Progenitor cell of endocrine pancreas (in vitro differentiated cells): ENCODE data around the gene TEX36. TPM values are rescaled to one million over a fixed set of nuclear protein-coding genes. Genes with fewer than 3 reads are reported as not detected.
"Not testable (repeated sequence)": the region's sequence is repeated elsewhere in the genome, so short reads cannot be mapped to it uniquely, and the experiment has no call there.

Source experiments
- DNase-seq: peaks from one replicate; pipeline ENCODE4 v3.0.0; 2021; ENCODE audit warnings: low spot score; ENCODE audit not compliant: unreplicated experiment
- H3K27ac Mint-ChIP-seq: 2 replicates; pipeline ENCODE4 v1.8.0; 2021; ENCODE audit warnings: mild to moderate bottlenecking, moderate library complexity, mixed read lengths
- H3K27me3 Mint-ChIP-seq: 2 replicates; pipeline ENCODE4 v1.8.0; 2021; ENCODE audit warnings: mixed read lengths
- H3K36me3 Mint-ChIP-seq: 2 replicates; pipeline ENCODE4 v1.8.0; 2022; ENCODE audit warnings: mixed read lengths; ENCODE audit not compliant: insufficient read depth
- H3K4me1 Mint-ChIP-seq: 2 replicates; pipeline ENCODE4 v1.8.0; 2021; ENCODE audit warnings: low read depth, mixed read lengths
- H3K4me3 Mint-ChIP-seq: 2 replicates; pipeline ENCODE4 v1.8.0; 2021; ENCODE audit warnings: low read depth, mild to moderate bottlenecking, moderate library complexity, mixed read lengths
- H3K9me3 Mint-ChIP-seq: 2 replicates; pipeline ENCODE4 v1.8.0; 2021; ENCODE audit warnings: low read depth, mixed read lengths
- total RNA-seq: library from RNA; stranded (reverse); gene quantifications from 2 replicates; pipeline ENCODE4 v1.2.1, GENCODE V29; 2021
- TF ChIP-seq, protein P1 (sequence below): fragments of 200-600 bp; sonication (generic); IDR thresholded peaks from one replicate; pipeline ENCODE4 v1.5.0; 2021; ENCODE audit warnings: antibody characterized with exemption, mild to moderate bottlenecking; ENCODE audit not compliant: unreplicated experiment

Gene TEX36
- total RNA-seq, 1 donor from 2014 or later = not detected

DNA sequence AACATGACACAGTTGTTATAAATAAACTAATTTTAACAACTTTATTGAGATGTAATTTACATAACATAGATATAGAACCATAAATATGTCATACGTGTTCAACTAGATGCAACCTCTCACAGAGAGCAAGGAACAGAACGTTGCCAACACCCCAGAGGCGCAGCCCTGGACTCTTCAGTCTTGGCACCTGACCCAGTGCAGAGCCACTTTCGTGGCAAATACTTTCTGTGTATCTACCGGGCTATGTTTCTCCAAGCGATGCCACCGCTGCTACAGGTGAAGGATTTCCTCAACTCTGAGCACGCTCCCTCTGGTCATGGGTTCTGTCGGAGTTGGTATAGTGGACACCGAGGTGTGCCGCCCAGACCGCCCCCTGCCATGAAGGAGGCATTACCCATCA is 57.4 kb downstream of the TEX36 start:
- Mint-ChIP-seq H3K36me3 (no peaks in the 10 kb centered on the region), H3K4me1 (peaks cover 7% of the 10 kb centered on the region), H3K27me3 (peaks cover 14% of the 10 kb centered on the region), H3K9me3 (peaks cover 4% of the 10 kb centered on the region), H3K4me3 (no peak overlapping the region), H3K27ac (no peak overlapping the region)
- TF ChIP-seq, protein P1, sequence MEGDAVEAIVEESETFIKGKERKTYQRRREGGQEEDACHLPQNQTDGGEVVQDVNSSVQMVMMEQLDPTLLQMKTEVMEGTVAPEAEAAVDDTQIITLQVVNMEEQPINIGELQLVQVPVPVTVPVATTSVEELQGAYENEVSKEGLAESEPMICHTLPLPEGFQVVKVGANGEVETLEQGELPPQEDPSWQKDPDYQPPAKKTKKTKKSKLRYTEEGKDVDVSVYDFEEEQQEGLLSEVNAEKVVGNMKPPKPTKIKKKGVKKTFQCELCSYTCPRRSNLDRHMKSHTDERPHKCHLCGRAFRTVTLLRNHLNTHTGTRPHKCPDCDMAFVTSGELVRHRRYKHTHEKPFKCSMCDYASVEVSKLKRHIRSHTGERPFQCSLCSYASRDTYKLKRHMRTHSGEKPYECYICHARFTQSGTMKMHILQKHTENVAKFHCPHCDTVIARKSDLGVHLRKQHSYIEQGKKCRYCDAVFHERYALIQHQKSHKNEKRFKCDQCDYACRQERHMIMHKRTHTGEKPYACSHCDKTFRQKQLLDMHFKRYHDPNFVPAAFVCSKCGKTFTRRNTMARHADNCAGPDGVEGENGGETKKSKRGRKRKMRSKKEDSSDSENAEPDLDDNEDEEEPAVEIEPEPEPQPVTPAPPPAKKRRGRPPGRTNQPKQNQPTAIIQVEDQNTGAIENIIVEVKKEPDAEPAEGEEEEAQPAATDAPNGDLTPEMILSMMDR = no peak
- no peak for DNase-seq

DNA sequence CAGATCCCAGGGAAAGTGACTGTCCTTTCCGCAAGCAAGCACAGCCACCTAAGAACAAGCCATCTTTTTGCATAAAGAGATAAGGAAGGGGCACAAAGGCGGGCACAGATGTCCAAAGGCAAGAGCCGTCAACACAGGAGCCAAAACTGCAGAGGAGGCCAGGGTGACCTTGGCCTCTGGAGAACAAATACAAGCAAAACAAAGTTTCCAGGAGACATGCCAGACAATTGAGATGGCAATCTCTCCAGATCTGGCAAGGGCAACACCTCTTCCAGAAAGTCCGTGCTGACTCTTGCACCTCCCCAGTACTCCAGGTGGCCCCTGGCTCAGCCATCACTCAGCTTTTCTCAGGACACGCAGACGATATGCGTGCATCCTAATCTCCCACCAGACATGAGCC is 58.2 kb downstream of the TEX36 start:
- H3K36me3 Mint-ChIP-seq = no peaks in the 10 kb centered on the region
- H3K4me1 Mint-ChIP-seq = peaks cover 7% of the 10 kb centered on the region
- DNase-seq = no peak
- H3K27ac Mint-ChIP-seq = no peak overlapping the region
- H3K9me3 Mint-ChIP-seq = peaks cover 4% of the 10 kb centered on the region
- H3K27me3 Mint-ChIP-seq = peaks cover 14% of the 10 kb centered on the region
- TF ChIP-seq, protein P1 = no peak
- no peak overlapping the region for H3K4me3 Mint-ChIP-seq

DNA sequence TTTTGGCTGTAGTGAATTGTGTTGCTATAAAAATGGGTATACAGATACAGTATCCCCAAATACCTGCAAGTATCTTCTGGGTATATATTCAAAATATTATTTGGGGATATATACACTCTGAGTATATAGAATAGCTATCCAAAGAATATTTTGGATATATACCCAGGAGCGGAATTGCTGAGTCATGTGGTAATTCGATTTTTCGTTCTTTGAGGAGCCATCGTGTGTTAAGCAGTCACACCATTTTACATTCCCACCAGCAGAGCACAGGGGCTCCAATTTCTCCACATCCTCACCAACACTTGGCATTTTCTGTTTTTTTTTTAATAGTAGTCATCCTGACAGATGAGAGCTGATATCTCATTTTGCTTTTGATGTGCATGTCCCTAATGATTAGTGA is 61.9 kb downstream of the TEX36 start:
- Mint-ChIP-seq H3K36me3 (no peaks in the 10 kb centered on the region), H3K27ac (no peak overlapping the region), H3K4me1 (peaks cover under 1% of the 10 kb centered on the region), H3K27me3 (peaks cover 9% of the 10 kb centered on the region), H3K9me3 (peaks cover 4% of the 10 kb centered on the region), H3K4me3 (no peak overlapping the region)
- DNase-seq = no peak
- TF ChIP-seq, protein P1 = no peak

DNA sequence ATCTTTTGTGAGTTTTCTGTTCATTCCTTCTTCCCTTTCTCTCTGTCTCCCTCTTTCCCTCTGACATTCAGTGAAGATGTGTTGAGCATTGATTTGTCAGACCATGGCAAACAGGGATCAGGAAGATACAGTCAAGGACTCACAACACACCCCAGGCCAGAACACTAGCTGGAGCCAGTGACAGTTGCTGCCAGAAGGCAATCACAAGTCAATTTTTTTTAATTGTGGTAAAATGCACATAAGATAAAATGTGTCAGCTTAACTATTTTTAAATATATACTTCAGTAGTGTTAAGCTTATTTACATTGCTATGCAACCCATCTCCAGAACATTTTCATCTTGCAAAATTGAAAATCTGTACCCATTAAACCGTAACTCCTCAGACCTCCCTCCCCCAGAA is 62.6 kb downstream of the TEX36 start:
- Mint-ChIP-seq H3K4me1 (no peaks in the 10 kb centered on the region), H3K36me3 (no peaks in the 10 kb centered on the region), H3K27ac (no peak overlapping the region)

DNA sequence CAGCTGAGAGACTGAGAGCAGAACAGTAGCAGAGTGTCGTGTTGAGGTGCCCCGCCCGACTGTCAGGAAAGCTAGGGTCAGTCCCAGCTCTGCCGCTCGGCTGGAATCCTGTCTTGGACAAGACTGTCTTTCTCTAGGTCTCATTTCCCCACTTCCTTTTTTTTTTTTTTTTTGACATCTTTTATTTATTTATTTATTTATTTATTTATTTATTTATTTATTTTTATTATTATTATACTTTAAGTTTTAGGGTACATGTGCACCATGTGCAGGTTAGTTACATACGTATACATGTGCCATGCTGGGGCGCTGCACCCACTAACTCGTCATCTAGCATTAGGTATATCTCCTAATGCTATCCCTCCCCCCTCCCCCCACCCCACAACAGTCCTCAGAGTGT is 69.9 kb downstream of the TEX36 start:
- not testable (repeated sequence) for H3K4me1 Mint-ChIP-seq, H3K27me3 Mint-ChIP-seq, DNase-seq, H3K36me3 Mint-ChIP-seq, H3K9me3 Mint-ChIP-seq, H3K27ac Mint-ChIP-seq, H3K4me3 Mint-ChIP-seq

More for the DNA sequence above, 62.6 kb downstream of the TEX36 start:
- no peak overlapping the region for H3K4me3 Mint-ChIP-seq
- TF ChIP-seq, protein P1 = no peak
- peaks cover 4% of the 10 kb centered on the region for H3K9me3 Mint-ChIP-seq
- no peak for DNase-seq
- H3K27me3 Mint-ChIP-seq = peaks cover 8% of the 10 kb centered on the region

DNA sequence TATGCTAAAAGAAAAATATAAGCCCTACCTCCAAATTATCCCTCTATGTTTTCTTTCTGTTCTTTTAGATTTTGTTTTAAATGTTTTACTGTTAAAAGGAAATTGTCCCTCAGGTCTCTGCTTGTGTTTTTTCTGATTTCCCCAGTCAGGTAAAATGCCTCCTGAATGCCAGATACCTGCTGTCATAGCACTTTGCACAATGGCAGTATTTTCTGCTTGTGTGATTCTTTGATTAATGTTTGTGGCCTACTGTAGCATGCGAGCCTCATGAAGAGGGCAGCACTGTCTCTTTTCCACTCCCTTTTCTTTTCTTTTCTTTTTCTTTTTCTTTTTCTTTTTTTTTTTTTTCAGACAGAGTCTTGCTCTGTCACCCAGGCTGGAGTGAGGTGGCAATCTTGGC is 71.2 kb downstream of the TEX36 start:
- TF ChIP-seq, protein P1 = no peak
- DNase-seq = no peak
- no peaks in the 10 kb centered on the region for H3K9me3 Mint-ChIP-seq
- H3K27me3 Mint-ChIP-seq = no peaks in the 10 kb centered on the region
- H3K4me3 Mint-ChIP-seq = no peak overlapping the region
- no peaks in the 10 kb centered on the region for H3K4me1 Mint-ChIP-seq
- H3K27ac Mint-ChIP-seq = no peak overlapping the region
- H3K36me3 Mint-ChIP-seq = no peaks in the 10 kb centered on the region
